Body of pancreas (tissue), 4 donors: ENCODE measurements around the gene GABBR1.

ENCODE experiments used
- POLR2A ChIP-seq, 3 donors: fragments of 450-650 bp; IDR thresholded peaks; one replicate each; pipeline ENCODE4 v1.6.1; 2016; ENCODE audit warnings: antibody characterized with exemption in 3 of 3, mild to moderate bottlenecking in 2 of 3
- TF ChIP-seq, protein P1 (sequence below), 7 experiments: fragments of 450-650 bp in 4 of 7; fragments of 200-600 bp in 3 of 7; sonication (generic) in 3 of 7; IDR thresholded peaks; one replicate each; pipeline ENCODE4 v1.5.1; 2016 to 2019; ENCODE audit warnings: antibody characterized with exemption in 7 of 7

DNA sequence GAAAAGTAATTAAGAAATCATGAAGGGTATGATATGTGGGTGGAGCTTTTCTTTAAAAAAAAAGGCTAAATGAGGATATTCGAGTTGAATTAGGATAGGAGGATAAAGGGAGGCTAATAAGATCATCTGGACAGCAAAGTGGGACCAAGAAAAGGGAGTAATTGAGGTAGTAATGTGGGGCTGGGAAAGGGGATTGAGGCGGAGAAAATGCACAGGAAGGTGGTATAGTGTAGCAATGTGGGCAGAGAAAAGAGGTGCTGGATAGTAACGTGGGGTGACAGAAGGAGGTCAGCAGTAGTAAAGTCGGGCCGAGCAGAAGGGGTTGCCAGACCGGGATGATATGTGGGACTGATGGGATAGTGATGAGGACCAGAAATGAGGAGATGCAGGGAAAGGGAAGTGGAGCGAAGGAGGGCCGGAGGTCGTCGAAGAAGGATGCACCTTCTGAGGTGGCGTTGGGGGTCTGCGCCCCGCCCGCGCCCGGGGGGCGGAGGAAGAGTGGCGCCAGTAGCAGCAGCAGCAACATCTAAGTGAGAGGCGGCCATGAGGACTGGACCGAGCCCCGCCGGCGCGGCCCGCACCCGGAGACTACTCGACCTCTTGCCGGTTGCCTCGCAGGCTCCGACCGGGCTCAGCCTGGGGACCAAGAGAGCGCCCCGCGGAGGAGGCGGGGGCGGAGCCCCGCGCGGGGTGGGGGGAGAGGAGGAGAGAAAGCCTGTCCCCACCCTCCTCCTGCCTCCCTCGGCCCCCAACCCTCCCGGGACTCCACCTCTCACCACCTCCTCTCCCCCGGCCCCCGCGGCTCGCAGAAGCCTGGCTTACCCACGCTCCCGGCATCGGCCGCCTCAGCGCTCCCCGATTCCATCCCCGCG lies 887 bp downstream of the GABBR1 start:
- no peak for TF ChIP-seq POLR2A (IDR thresholded peaks at IDR 0.05)
- TF ChIP-seq, protein P1, sequence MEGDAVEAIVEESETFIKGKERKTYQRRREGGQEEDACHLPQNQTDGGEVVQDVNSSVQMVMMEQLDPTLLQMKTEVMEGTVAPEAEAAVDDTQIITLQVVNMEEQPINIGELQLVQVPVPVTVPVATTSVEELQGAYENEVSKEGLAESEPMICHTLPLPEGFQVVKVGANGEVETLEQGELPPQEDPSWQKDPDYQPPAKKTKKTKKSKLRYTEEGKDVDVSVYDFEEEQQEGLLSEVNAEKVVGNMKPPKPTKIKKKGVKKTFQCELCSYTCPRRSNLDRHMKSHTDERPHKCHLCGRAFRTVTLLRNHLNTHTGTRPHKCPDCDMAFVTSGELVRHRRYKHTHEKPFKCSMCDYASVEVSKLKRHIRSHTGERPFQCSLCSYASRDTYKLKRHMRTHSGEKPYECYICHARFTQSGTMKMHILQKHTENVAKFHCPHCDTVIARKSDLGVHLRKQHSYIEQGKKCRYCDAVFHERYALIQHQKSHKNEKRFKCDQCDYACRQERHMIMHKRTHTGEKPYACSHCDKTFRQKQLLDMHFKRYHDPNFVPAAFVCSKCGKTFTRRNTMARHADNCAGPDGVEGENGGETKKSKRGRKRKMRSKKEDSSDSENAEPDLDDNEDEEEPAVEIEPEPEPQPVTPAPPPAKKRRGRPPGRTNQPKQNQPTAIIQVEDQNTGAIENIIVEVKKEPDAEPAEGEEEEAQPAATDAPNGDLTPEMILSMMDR (IDR thresholded peaks at IDR 0.05): no peak
